Right renal cortex interstitium (tissue), 3 donors: Measurements from ENCODE around the gene FAM111B. TPM values are rescaled to one million over a fixed set of nuclear protein-coding genes. Genes with fewer than 3 reads are reported as not detected.

Experiments used
- DNase-seq, 3 donors: peaks; one replicate each; pipeline ENCODE4 v3.0.0-alpha.2; 2013; ENCODE audit warnings: low read depth in 3 of 3, low spot score in 2 of 3
- polyA plus RNA-seq, 3 donors: library from polyadenylated mRNA; unstranded; fragments of 120-200 nt; gene quantifications; one replicate each; pipeline ENCODE4 v1.2.1, GENCODE V29; 2013; ENCODE audit not compliant: insufficient read length in 3 of 3

Gene FAM111B
- polyA plus RNA-seq, 3 donors: 13.2 to 16.8 (median 15.4) TPM

GRCh38 chr11:59151761-59152160, 44.7 kb downstream of the FAM111B start:
- no peak for DNase-seq

DNA sequence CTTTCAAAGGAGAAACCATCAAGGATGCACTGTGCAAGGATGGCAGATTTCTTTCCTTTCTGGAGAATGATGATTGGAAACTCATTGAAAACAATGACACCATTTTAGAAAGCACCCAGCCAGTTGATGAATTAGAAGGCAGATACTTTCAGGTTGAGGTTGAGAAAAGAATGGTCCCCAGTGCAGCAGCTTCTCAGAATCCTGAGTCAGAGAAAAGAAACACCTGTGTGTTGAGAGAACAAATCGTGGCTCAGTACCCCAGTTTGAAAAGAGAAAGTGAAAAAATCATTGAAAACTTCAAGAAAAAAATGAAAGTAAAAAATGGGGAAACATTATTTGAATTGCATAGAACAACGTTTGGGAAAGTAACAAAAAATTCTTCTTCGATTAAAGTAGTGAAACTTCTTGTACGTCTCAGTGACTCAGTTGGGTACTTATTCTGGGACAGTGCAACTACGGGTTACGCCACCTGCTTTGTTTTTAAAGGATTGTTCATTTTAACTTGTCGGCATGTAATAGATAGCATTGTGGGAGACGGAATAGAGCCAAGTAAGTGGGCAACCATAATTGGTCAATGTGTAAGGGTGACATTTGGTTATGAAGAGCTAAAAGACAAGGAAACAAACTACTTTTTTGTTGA, 45.4 kb downstream of the FAM111B start:
- no peak for DNase-seq

DNA sequence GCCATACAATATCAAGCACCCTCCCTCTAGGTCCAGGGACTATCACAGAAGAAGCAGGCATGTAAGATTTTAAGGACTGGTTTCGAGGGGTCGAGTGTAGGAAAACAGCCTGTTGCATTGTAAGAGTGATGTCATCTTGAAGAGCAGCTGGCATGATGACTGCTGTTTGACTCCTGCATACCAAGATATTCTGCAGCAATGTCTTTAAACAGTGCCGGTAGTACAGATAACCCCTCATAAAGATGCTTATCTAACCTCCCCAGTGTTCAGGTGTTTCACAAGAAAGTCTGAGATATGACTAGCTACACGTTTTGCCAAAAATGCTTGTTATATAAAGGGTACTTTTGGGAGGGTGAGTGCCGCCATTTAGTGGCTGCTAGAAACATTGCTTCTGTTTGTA, 47.6 kb downstream of the FAM111B start:
- no peak for DNase-seq

DNA sequence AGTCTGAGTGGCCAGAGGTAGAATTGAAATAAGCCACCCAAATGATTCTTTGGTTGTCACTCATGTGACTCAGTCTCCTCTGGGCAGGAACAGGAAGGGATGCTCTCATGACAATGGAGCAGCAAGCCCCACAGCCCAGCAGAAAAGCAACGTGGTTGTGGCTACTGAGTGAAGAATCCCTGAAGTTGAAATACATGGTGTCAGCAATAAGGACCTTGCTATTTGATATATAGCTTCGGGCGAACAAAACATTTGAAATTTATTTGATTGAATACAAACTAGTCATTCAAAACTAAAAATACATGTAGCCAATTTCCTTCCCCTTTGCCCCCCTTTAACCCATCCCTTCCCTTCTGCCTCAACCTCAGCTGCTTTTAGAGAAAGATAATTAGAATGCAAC, 50.4 kb downstream of the FAM111B start:
- DNase-seq: no peak

- DNase-seq: no peak
These were observed 51.4 kb downstream of the FAM111B start for GRCh38 chr11:59158206-59159068.

DNA sequence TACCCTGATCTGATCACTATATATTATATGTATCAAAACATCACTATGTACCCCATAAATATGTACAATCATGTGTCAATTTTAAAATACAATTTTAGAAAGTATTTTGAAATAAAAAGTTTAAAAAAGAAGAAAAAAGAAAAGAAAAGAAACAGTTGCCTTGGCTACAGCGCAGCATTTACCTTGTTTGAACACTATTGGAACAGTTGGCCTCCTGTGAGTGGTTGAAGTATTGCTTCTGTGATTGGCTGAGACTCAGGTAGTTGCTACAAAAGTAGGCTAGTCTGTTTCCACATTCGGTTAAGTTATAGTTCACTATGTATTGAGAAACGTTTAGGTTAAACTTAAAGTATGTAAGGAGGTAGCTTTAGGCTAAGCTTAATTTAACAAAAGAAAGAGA, 57.0 kb downstream of the FAM111B start:
- DNase-seq: no peak

GRCh38 chr11:59171508-59172322, 64.7 kb downstream of the FAM111B start, which contains the start of gene DTX4:
Gene DTX4 (plus strand): TSS chr11:59172132. CDS start chr11:59172596, 464 bp downstream.
- peak in 2 of 3 donors; percentile 81 for DNase-seq

DNA sequence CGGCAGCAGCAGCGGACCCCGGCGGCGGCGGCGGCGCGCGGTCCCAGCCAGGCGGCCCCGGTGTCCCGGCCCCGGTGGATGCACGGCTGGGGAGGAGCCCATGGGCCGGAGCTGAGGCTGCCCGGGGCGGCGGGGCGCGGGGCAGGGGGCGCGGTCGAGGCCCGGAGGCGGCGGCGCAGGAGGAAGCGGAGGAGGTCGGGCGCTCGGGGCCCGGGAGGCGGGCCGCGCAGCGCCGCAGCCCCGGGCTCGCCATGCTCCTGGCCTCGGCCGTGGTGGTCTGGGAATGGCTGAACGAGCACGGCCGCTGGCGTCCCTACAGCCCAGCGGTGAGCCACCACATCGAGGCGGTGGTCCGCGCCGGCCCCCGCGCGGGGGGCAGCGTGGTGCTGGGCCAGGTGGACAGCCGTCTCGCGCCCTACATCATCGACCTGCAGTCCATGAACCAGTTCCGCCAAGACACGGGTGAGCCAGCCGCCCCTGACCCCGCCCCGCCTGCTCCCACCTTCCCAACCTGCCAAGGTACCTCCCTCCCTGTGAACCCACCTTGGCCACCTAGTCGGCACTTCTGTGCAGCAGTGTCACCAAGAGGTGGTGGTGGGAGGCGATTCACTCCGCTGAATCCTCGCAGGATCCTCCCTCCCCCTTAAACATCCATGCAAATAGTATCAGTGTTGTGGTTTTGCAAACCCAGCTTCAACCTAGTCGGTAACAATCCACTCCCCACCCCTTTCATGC, 65.5 kb downstream of the FAM111B start:
- no peak for DNase-seq

GRCh38 chr11:59173080-59173963, 66.3 kb downstream of the FAM111B start:
- peak in 1 of 3 donors; percentile 50 for DNase-seq

GRCh38 chr11:59173964-59174663, 67.1 kb downstream of the FAM111B start:
- DNase-seq: no peak

DNA sequence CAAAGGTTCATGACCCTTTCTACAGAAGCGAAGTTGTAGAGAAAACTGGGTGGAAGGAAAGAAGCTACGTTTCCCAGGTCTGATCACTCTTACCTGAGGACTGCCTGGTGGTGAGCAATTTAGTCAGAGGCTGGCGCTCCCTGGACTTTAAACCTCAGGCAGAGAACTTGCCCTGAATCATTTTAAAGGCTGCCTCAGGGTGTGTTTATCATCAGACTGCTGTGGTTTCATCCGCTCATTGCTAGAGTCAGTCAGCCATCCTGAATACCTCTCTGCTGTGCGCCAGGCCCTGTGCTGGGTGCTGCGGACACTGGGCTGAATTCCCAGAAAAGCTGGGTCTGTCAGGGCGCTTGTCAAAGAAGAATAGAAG, 67.6 kb downstream of the FAM111B start:
- DNase-seq: no peak

DNA sequence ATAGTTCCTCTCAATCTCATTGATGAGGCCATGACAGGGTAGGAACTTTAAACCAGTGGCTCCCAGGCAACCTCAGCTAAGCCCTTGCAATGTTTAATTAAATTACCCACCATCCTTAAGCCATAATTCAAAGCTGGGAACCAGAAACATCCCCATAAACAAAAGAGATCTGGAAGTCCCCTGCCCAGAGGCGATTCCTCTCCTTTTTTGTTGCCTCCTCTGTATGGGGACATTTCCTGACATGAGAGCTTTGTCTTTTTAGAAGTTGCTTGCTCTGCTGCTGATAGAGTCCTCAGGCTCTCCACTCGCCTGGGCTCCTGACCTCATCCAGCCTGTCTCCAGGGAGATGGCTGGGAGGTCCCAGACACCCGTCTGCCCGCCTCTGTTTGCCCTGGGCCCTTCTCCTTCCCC, 68.1 kb downstream of the FAM111B start:
- DNase-seq: no peak

DNA sequence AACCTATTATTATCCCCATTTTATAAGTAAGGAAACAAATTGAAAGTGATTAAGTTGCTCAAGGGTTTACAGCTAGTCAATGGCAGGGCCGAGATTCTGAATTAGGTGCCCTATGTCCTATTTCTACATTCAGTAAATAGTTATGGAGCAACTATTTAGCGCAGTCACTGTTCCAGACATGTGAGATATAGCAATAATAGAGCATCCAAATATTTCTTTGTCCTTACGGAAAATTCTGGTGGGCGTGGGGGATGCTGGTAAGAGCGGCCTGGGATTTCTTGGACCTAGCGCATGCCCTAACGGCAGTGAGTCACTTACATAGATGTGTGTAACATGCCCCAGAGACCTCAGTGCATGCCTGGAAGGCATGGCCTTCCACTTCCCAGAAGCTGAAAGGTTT, 69.3 kb downstream of the FAM111B start:
- DNase-seq: no peak

Other genes with a start within 250 kb of the FAM111B start
- 100 to 1,000 TPM; 137 to 259 (median 213) TPM for gene GLYATL1, start 167.7 kb upstream of the FAM111B start, polyA plus RNA-seq
- not detected for gene GLYATL1B, start 20.9 kb upstream of the FAM111B start, polyA plus RNA-seq
- gene FAM111A, start 35.6 kb downstream of the FAM111B start, polyA plus RNA-seq: 10 to 100 TPM; 47.8 to 57.2 (median 54.6) TPM
- 10 to 100 TPM; 43.0 to 47.5 (median 43.4) TPM for gene DTX4, start 64.9 kb downstream of the FAM111B start, polyA plus RNA-seq
- gene MPEG1, start 105.7 kb downstream of the FAM111B start, polyA plus RNA-seq: 10 to 100 TPM in 1 of 3 donors, 1 to 10 TPM in 2; 9.3 to 11.1 (median 9.4) TPM